GM18907 (cell line): ENCODE measurements around the gene LAT.

Experiments used
- ATAC-seq: cut with Tn5 transposase; IDR thresholded peaks from one replicate; pipeline ENCODE4 v1.9.1; 2021; ENCODE audit warnings: mild to moderate bottlenecking, moderate library complexity; ENCODE audit not compliant: unreplicated experiment

Gene LAT

GRCh38 chr16:29007730-29008593, 23.1 kb downstream of the LAT start:
- ATAC-seq = no peak

GRCh38 chr16:29009050-29009837, 24.4 kb downstream of the LAT start:
- ATAC-seq = no peak

- ATAC-seq = no peak
Measured at GRCh38 chr16:29009838-29010166, 24.9 kb downstream of the LAT start.

GRCh38 chr16:29011112-29011511, 26.3 kb downstream of the LAT start:
- no peak for ATAC-seq

- no peak for ATAC-seq
Measured at GRCh38 chr16:29011851-29012250, 27.0 kb downstream of the LAT start.

GRCh38 chr16:29012913-29013553, 28.2 kb downstream of the LAT start:
- no peak for ATAC-seq

- no peak for ATAC-seq
Measured at GRCh38 chr16:29014561-29015069, 29.8 kb downstream of the LAT start.

- ATAC-seq = no peak
Measured at GRCh38 chr16:29022196-29022595, 37.3 kb downstream of the LAT start.

- no peak for ATAC-seq
Measured at GRCh38 chr16:29023279-29024277, 38.7 kb downstream of the LAT start.

- no peak for ATAC-seq
Measured at GRCh38 chr16:29024278-29024677, 39.4 kb downstream of the LAT start.

- no peak for ATAC-seq
Measured at GRCh38 chr16:29025218-29025617, 40.4 kb downstream of the LAT start.

- ATAC-seq = no peak
Measured at GRCh38 chr16:29025735-29026134, 40.9 kb downstream of the LAT start.

- no peak for ATAC-seq
Measured at GRCh38 chr16:29028457-29029167, 43.8 kb downstream of the LAT start.

GRCh38 chr16:29029168-29029994, 44.5 kb downstream of the LAT start:
- no peak for ATAC-seq

- ATAC-seq = no peak
Measured at GRCh38 chr16:29030086-29030840, 45.4 kb downstream of the LAT start.
